SK-N-DZ (cell line): ENCODE data around the gene NFIL3.
A peak's percentile ranks its signal among the peaks of the same experiment; 100 is the strongest.

Source experiments
- DNase-seq: peaks from one replicate; pipeline ENCODE4 v3.0.0-alpha.2; 2015; ENCODE audit warnings: low spot score

Gene NFIL3

DNA sequence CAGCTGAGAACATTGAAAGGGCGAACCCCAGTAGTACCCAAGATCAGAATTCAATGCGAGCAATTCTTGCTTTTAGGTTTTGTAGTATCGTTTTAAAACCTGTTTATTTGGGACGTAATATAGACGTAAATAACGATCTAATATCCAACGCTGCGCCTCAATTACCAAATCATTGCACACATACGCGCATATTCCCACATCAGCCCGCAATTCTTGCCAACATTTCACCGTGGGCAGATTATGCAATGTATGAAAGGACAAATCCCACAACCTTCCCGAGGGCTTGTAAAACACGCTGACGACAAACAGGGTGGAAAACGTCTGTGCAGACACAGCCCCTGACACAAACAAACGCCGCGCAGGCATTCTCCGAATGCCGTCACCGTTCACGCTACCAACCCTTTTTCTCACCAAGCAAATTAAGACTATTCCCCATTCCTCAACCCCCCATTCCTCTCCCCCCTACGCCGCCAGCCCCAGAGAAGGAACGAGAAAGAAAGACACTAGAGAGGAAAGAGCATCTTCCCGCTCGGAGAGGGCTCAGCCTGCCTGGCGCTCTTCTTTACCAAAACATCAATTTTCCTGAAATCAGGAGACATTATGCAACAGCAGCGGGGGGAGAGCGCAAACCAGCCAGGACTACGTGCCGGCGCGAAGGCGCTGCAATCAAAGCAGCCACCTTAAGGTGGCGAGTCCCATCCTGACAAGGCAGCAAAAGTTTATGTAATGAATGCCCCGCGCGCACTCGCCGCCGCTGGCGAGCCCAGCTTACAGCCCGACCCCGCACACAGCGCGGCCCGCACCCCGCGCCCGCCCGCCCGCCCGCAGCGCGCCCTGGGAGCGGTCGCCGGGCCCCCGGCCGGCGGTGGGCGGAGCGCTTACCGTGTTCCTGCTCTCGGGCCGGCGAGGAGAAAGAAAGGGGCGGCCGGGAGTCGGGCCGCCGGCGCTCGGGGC, 597 bp downstream of the NFIL3 start:
- peak; percentile 51 for DNase-seq

DNA sequence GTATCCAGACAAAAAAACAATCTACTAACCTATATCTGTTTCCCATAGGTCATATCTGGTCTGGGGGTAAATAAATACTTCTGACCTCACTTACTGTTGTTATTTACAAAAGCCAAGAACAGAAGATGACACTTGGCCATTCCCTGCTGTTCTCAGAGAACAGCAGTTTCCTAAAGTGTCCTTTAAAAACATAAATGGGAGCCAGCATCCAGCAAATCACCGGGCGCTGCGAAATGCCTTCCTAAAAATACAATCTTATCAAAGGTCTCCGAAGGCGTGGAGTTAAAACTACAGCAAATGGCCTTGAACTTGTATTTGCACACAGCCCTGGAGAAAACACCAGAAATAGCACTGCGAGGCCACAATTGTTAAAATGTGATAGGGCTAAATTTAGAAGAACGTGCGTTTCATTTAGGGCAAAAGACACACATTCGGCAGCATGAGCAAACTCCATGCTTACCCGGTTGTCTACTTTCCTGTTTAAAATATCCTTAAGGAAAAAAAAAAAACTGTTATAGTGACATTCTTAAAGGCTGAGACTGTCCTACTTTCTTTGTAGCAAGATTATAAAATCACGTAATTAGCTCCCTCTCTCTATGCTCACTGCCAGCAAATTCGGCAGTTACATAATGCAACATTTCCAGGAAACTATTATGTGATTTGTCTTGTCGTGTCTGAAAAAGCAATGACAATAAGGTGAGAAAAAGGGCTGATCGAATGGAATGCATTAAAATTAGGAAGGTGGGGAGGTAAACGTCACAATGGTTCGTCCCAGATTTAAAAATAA, 1.5 kb downstream of the NFIL3 start:
- no peak for DNase-seq

DNA sequence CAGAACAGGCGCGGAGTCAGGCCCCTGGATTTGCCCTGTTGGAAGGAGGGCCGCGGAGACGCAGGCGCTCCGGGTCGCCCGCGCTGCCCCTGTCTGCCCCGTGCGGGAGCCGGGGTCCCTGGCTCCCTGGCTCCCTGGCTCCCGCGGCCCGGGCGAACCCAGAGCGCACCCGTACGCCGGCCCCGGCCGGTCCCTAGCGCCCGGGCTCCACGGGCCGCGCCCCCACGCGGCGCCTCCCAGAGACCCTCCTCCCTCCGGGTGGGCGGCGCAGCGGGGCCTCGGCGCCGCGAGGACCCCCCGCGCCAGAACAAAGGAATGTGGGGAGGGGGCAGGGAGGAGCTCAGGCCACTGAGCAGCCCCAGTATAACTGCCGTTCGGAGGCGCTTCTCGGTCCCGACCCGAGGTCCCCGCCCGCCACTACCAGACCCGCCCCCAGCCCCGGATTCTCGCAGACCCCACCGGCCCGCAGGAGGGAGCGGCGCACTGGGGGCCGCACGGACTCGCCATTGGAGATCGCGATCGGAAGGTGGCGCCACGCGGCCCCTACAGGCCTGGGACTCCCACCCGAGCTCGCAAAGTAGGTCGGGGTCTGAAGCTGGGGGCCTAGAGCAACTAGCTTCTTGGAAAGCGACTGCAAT, 2.4 kb downstream of the NFIL3 start:
- peak; percentile 39 for DNase-seq

DNA sequence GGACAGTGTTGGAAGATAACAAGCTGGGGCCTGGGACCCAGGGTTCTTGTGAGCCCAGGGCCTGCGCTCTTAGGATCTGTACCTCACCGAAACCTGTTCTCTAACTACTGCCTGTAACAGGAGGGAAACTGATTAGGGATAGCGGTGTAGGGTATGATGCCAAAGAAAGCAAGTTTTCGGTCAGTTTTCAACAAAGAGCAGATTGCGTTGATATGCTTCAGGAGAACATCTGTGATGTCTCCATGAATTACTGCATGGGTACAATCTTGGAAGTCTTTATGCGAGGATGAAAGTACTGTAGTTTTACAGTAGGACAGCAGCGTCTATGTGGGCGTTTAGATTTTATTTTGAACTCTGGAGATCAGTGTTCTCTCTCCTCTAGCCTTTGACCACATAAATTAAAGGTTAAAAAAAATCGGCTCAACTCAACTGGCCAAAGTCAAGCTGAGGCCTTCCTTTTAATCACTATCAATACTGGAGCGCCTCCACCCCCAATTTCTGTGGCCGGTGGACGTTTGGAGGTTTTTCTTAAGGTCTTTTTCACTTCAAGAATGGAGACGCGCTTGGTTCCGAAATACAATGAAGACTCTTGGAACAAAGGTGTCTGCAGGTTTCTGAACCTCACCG, 3.0 kb downstream of the NFIL3 start:
- DNase-seq = no peak

DNA sequence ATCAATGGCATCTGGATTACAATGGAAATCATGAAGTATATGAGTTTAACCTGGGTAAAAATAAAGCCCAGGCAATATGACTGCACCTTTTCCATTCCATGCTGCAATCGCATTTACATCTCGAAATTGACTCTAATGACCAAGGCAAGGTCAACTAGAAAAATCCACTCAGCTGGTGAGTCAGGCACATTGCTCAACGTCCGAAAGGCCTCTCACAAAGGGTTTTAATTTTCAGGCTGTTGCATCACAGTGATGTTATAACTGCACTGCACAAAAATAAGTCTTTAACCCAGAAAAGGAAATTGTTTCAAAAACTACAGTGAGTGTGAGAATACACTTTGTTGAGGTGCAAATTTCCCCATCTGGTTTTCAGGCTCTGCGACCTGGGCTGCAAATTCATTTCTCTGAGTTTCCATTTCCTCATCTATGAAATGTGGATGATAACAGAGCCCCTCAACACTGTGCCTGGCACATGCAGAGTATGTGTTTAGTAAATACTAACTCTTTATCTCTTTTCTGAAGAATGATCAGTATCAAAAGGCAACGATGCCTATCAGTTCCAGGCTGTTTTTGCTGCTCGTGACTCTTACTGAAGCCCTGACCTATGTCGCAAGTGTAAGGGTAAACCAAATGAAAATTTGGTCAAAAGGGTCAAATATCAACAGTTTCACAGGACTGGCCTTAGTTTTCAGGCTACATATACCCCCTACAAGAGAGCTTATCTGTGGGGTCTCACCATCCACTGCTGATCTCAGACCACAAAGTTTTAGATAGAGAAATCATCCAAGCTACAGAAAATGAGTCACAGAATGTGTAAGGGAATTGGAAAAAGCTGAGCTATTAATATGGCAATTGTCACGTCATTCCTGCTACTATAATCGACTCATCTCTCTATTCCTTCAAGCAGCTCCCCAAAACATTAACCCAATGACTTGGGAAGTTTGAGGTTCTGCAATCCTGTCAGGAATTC, 4.1 kb downstream of the NFIL3 start:
- DNase-seq = no peak

DNA sequence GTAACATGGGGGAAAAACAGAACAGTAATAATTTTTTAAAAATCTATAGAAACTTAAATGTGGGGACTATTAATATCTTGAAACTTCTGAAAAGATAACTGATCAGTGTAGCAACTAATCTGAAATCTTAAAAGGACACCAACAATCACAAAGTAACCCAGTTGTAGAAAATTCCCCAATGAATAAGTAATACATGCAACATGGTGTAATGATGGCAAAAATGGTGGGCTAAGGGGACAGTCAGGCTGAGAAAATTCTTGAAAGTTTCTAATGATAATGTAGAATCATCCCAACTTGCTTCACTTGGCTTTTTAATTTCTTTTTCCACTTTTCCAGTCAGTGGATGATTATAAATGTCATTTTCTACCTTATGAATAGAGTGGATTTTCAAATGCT, 5.4 kb downstream of the NFIL3 start:
- no peak for DNase-seq

DNA sequence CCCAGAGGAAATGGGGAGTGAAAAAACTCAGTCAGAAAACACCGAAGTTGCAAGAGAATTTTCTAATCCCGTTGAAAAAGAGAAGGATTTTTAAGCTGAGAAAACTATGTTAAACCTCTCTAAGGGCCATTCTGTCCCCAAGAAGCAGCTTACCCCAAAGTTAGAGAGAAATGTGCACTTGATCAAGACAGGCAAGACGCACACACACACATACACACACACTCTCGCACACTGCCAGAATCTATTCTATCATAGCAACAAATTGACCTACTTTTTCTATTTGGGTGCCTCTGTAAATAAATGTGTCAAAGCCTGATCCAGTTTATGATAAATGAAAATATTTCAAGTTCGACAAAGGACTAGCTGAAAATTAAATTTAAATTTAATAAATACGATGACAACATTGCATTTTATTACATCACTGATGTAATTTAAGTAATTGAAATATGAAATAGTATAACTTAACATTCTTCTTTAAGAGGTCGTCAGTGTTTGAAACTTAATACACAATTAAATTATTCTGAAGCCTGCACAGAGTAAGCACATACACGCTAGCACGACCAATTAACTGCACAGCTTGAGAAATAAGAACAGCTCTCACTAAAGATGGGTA, 5.9 kb downstream of the NFIL3 start:
- DNase-seq = no peak

DNA sequence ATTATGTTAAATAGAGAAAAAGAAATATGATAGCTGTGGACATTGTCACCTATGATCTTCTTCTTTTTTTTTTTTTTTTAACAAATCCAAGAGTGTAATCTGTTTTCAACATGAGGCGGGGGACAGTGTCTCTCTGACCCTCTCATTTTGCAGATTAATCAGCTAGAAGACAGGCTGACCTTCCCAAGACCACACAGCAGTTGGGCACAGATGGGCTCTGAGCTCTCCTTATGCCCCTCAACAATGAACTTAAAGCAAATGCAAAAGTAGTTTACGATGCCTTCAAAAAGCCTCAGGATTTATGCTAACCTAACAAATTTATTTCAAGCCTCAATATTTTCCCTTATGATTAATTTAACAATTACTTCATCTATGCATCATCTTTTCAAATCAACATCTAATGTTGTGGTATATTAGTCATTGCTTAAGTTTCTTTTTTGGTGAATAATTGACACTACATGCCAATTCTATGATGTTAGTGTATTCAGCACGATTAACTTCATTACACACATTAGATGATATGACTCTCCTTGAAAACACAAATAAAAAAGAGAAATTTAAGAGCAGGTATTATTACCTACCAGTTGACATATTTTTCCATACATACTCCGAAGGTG, 7.4 kb downstream of the NFIL3 start:
- no peak for DNase-seq

DNA sequence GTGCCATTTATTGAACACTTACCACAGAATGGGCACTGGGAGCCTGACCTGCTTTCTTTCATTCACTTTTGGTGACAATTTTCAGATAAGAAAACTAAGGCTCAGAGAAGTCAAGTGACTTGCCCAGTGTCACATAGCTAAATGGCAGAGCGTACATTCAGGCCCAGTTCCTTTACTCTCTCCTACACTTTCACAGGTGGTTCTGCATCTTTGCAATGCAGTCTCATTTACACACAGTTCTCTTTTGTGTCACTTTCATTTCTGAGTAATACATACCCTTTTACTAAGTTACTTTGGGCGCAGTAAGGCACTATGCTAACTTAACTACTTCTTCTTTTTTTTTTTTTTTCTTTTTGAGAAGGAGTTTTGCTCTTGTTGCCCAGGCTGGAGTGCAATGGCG, 8.3 kb downstream of the NFIL3 start:
- no peak for DNase-seq

DNA sequence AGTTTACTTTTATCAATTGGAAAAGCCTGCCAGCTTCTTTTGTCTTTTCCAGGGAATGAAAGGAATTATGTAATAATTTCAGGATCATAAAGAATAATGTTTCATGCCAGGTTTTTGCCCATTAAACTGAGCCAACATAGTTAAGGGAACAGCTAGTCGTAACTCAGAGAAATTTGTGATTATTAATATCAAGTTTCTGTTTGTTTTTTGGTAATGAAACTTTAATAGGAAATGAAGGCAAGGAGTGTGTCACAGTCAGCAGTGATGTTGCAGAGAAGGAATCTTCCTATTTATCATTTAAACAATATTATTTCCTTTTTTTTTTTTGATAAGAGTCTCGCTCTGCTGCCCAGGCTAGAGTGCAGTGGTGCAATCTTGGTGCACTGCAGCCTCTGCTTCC, 10.7 kb downstream of the NFIL3 start:
- DNase-seq = no peak

DNA sequence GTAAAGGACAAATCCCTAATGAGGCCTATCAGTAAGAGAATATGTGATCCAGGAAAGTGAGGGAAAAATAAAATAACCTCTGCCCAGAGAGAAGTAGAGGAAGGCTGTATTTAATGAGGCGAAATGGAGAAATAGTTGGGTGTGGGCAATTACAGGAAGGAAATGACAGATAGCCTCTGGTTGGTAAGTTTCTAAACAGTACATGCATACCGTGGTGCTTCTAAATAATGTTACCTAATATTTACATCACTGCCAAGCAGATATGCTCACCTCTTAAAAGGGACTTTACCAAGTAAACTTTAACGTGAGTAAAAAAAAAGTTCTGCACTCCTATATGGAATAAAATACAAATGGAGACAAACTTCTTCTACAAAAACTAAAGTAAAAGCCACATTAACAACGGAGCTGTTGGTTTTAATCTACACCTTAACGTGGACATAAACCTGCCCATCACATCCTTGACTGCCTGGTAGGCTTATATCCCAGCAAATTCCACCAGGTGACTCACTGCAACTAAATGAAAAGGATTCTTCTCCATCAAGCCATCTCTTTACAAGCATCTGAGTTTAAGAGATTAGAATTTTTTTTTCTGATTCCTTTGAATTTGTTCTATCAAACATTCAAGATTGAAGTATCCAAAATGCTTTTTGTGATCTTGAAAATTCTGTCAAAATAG, 12.4 kb downstream of the NFIL3 start:
- DNase-seq = no peak

DNA sequence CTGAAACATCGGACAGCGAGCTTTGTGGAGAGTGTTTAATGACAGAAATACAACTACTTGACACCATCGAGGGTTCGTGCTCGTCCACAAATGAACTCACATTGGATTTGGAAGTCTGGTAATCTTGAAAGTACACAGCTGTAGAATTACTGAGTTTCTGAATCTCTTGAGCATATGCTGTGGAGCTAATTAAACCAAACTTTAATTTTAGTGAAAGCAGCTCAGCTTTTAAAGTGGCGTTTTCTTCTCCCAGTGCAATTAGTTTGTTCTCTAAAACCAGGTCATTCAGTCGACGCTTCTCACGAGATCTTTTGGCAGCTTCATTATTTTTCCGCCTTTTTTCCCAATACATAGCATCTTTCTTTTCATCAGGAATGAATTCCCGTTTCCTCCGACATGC, 13.5 kb downstream of the NFIL3 start:
- DNase-seq = no peak

DNA sequence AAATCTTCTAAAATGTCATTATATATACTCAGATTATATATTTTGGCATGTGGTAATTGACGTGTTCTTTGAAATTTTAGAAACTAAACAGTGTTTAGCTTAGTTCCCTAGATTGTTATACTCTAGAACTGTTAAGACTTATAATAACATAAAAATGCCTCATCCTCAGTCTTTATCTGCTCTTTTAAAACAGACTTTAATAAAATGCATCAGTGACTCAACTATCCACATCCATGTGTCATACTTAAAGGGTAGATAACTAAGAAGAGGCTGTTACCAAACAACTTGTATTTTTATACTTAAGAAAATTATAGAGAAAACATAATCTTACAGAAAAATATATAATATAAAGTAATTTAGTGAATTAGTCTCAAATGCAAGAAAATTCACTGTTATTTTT, 15.2 kb downstream of the NFIL3 start:
- no peak for DNase-seq

DNA sequence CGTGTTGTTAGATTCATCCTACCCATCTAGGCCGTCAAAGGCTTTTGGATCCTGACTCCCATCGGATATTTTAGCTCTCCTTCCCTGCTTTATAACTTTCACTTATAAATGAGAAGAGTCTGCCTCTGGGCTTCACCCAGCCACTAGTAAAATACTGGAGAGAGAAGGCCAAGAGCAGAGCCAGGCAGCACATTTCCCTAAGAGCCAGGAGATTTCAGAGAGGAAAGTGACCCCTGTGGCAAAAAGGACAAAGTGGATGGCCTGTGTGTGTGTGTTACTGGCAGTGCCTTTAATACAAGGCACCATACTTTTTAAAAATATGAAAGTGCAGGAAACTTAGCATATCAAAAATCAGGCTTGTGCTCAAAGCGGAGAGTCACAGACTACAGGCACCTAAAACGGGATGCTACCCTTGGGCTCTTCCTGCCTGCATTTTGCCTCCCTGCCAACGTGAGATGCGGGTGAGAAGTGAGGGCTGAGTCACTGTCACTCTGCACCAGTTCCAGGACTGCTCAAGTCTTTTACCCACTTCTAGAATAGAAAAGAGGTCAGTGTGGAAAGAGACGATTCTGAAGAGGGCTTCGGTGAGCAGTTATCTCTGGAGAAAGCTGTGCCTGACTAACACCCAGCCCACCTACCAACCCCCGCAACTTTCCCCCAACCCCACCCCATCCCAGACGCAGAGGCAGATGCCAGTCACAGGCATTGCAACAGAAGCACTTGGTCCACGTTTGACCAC, 15.9 kb downstream of the NFIL3 start:
- DNase-seq = no peak

DNA sequence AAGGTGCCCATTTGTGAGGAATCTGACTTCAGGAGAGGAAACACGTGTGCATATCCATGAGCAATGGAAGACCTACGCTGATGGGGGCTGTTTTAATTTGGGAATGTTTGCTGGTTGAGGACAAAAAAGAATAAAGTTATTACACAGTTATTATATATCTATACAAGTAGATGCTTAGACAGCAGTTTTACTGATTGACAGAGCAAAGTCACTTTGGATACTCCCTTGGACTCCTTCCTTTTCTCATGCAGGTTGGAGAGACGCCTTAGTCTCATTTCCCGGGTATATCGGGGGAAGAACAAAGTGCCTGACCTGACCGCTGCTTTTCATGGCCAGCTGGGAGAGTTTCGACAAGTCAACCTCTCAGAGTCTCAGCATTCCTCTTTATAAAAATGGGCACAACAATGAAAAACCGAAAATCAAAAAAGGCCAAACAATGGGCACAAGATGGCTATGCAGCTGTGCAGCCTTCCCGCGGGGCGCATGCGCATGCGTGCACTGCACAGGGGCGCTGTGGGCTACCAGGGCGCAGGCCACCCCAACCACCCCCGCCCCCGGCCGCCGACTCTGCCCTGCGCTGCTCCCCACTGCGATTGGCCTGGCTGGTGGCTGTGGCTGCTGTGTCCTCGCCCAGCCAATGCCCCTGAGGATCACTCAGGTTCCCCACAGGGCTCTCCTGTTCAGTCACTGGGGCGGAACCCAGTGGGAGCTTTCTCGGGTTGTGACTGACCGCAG, 18.1 kb downstream of the NFIL3 start:
- no peak for DNase-seq

DNA sequence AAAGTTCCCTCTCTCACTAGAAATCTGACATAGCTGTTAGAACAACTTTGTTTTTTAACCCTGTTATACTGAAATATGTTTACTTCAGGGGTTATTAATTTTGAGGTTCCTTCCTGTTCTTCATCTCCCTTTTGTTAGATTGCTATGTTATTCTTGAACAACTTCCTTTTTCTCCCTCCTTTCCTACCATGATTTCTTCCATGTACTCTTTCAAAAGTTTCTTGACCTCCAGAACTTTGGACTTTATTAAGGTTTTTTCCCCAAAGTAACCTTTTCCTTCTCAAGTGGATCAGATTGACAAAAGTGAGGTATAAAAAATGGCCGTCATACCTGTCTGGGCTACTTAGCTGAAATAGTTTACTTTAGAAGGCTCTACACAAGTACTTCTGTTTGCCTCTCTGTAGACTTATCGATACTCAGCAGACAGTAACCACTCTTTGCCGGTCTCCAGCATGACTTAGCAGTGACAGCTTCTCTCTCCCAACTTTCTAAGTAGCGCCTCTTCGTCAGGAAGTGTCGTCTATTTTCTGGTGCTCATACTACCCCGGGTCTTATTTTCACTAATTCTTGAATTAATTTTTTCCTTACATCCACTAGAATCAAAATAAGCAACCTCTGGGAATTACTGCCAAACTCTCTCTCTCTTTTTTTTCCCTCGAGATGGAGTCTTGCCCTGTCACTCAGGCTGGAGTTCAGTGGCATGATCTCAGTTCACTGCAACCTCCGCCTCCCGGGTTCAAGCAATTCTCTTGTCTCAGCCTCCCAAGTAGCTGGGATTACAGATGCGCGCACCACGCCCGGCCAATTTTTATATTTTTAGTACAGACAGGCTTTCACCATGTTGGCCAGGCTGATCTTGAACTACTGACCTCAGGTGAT, 19.7 kb downstream of the NFIL3 start:
- DNase-seq = no peak

DNA sequence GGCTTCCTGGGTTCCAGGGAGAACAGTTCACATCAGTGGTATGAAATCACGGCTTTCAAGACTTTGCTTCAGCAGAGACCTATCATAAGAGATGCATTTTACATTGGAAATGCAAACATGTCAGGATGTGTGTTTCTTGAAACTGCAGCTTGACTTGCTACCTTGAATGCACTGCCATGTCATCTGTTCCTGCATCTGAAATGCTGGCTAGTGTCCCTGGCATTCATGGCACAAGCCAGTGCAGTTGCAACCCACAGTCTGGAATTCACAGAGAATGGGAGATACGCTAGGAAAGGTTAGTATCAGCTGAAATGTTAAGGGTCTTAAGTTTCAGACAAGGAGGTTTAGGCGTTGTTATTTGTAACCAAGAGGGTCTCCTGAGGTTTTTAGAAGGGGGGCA, 24.7 kb downstream of the NFIL3 start:
- no peak for DNase-seq
